H1 (cell line): ENCODE results near the gene CFAP54. TPM values are rescaled to one million over a fixed set of nuclear protein-coding genes. Genes with fewer than 3 reads are reported as not detected.

Source experiments
- CTCF ChIA-PET: fragments of 300-600 bp; sonication (Branson Sonifier 250); formaldehyde crosslinking; loops from one replicate; lab custom pipeline; 2021; ENCODE audit not compliant: partially characterized antibody; lab: Charles Lee
- POLR2A ChIA-PET: fragments of 300-600 bp; sonication (Branson Sonifier 250); formaldehyde crosslinking; loops from one replicate; lab custom pipeline; 2021; ENCODE audit warnings: inconsistent platforms; ENCODE audit not compliant: partially characterized antibody; lab: Charles Lee
- DNase-seq, 2 experiments: peaks; one replicate each; pipeline versions ENCODE4 v3.0.0 to v3.0.0-alpha.2; 2010 to 2022; ENCODE audit warnings: low spot score in 2 of 2, low read depth in 1 of 2, mixed read lengths in 1 of 2
- FAIRE-seq: peaks from 2 replicates; lab custom pipeline; 2011; peaks lifted over from hg19 to GRCh38; lab: Jason Lieb, UNC
- H2AFZ ChIP-seq: 2 replicates; pipeline ENCODE4 v1.8.1; 2012; ENCODE audit warnings: low read length, inconsistent platforms
- H2AK5ac ChIP-seq: 2 replicates; pipeline ENCODE4 v1.6.1; 2013; ENCODE audit warnings: low read depth, low read length
- H2BK120ac ChIP-seq: replicated peaks from 2 replicates; pipeline ENCODE3; 2013; ENCODE audit warnings: low read depth, low read length, inconsistent platforms
- H2BK12ac ChIP-seq: 2 replicates; pipeline ENCODE4 v1.6.1; 2013; ENCODE audit warnings: low read depth, low read length
- H2BK15ac ChIP-seq: 2 replicates; pipeline ENCODE4 v1.6.1; 2013; ENCODE audit warnings: low read length
- H2BK20ac ChIP-seq: 2 replicates; pipeline ENCODE4 v1.6.1; 2013; ENCODE audit warnings: low read length
- H2BK5ac ChIP-seq: 2 replicates; pipeline ENCODE4 v1.6.1; 2013; ENCODE audit warnings: low read depth, low read length
- H3K14ac ChIP-seq: 2 replicates; pipeline ENCODE4 v1.6.1; 2013; ENCODE audit warnings: inconsistent platforms; ENCODE audit not compliant: insufficient read length
- H3K18ac ChIP-seq: 2 replicates; pipeline ENCODE4 v1.6.1; 2013; ENCODE audit warnings: low read length; ENCODE audit errors: extremely low read depth
- H3K23ac ChIP-seq: 2 replicates; pipeline ENCODE4 v1.6.1; 2013; ENCODE audit warnings: inconsistent platforms; ENCODE audit not compliant: insufficient read length
- H3K23me2 ChIP-seq: 2 replicates; pipeline ENCODE4 v1.6.1; 2013; ENCODE audit warnings: low read depth, low read length
- H3K27ac ChIP-seq: 2 replicates; pipeline ENCODE4 v1.6.1; 2011; ENCODE audit warnings: low read depth, low read length, inconsistent platforms
- H3K27me3 ChIP-seq, 4 experiments: replicated peaks in 1 of 4; 1 replicate in 1 of 4; 2 replicates in 3 of 4; pipeline versions ENCODE4 v1.6.1 to v1.8.1; 2011 to 2013; ENCODE audit warnings: low read length in 3 of 4, mild to moderate bottlenecking in 3 of 4, inconsistent platforms in 2 of 4, mixed read lengths in 2 of 4, moderate library complexity in 1 of 4; ENCODE audit not compliant: control insufficient read depth in 3 of 4, insufficient read depth in 3 of 4; ENCODE audit errors: extremely low read depth in 1 of 4
- H3K36me3 ChIP-seq, 4 experiments: 2 replicates each; pipeline versions ENCODE4 v1.6.1 to v1.8.1; 2011 to 2013; ENCODE audit warnings: mild to moderate bottlenecking in 4 of 4, low read length in 3 of 4, moderate library complexity in 2 of 4, control low read depth in 1 of 4, inconsistent platforms in 1 of 4; ENCODE audit not compliant: insufficient read depth in 4 of 4, control insufficient read depth in 2 of 4
- H3K4ac ChIP-seq: replicated peaks from 2 replicates; pipeline ENCODE3; 2013; ENCODE audit warnings: low read length, low read depth, mixed read lengths, inconsistent platforms; ENCODE audit not compliant: insufficient read length
- H3K4me1 ChIP-seq, 4 experiments: replicated peaks in 1 of 4; 1 replicate in 1 of 4; 2 replicates in 3 of 4; pipeline versions ENCODE4 v1.6.1 to v1.8.1; 2011 to 2013; ENCODE audit warnings: low read length in 3 of 4, inconsistent platforms in 2 of 4, mixed read lengths in 1 of 4; ENCODE audit not compliant: insufficient read depth in 4 of 4, control insufficient read depth in 3 of 4
- H3K4me2 ChIP-seq, 2 experiments: 2 replicates each; pipeline versions ENCODE4 v1.6.1 to v1.8.1; 2011 to 2013; ENCODE audit warnings: low read depth in 2 of 2, low read length in 2 of 2, control low read depth in 1 of 2, inconsistent platforms in 1 of 2, mild to moderate bottlenecking in 1 of 2; ENCODE audit not compliant: insufficient read depth in 1 of 2
- H3K4me3 ChIP-seq, 4 experiments: fragments of 200-600, 300-600 bp in 1 of 4; sonication (generic), shearing (Covaris generic), sonication (Bioruptor Twin) in 1 of 4; 2 replicates each; pipeline versions ENCODE4 v1.5.1 to v1.8.1; 2011 to 2016; ENCODE audit warnings: low read length in 4 of 4, low read depth in 3 of 4, control low read depth in 2 of 4, inconsistent platforms in 2 of 4, mild to moderate bottlenecking in 2 of 4, mixed read lengths in 1 of 4, moderate library complexity in 1 of 4; ENCODE audit not compliant: insufficient read depth in 2 of 4; ENCODE audit errors: extremely low read depth in 1 of 4
- H3K56ac ChIP-seq: replicated peaks from 2 replicates; pipeline ENCODE3; 2013; ENCODE audit warnings: low read depth, mild to moderate bottlenecking, mixed read lengths, low read length, inconsistent platforms; ENCODE audit not compliant: insufficient read length
- H3K79me1 ChIP-seq: 2 replicates; pipeline ENCODE4 v1.6.1; 2013; ENCODE audit warnings: low read depth, low read length, control low read depth
- H3K79me2 ChIP-seq, 2 experiments: 2 replicates each; pipeline versions ENCODE4 v1.6.1 to v1.8.1; 2012 to 2013; ENCODE audit warnings: low read length in 2 of 2, mild to moderate bottlenecking in 2 of 2, inconsistent platforms in 1 of 2; ENCODE audit not compliant: insufficient read depth in 2 of 2, control insufficient read depth in 1 of 2
- H3K9ac ChIP-seq, 4 experiments: replicated peaks in 1 of 4; 1 replicate in 1 of 4; 2 replicates in 3 of 4; pipeline versions ENCODE4 v1.6.1 to v1.8.1; 2011 to 2013; ENCODE audit warnings: low read depth in 3 of 4, low read length in 3 of 4, control low read depth in 2 of 4, mild to moderate bottlenecking in 2 of 4, moderate library complexity in 2 of 4, inconsistent platforms in 1 of 4; ENCODE audit errors: extremely low read depth in 1 of 4
- H3K9me3 ChIP-seq, 2 experiments: 2 replicates each; pipeline versions ENCODE4 v1.6.1 to v1.8.1; 2012 to 2013; ENCODE audit warnings: mild to moderate bottlenecking in 2 of 2, moderate library complexity in 2 of 2, control low read depth in 1 of 2, inconsistent platforms in 1 of 2, low read depth in 1 of 2, low read length in 1 of 2, mixed read lengths in 1 of 2; ENCODE audit not compliant: insufficient read depth in 2 of 2
- H4K20me1 ChIP-seq, 2 experiments: replicated peaks in 1 of 2; 2 replicates each; pipeline versions ENCODE3 to v1.8.1; 2011 to 2013; ENCODE audit warnings: inconsistent platforms in 2 of 2, low read length in 2 of 2, mild to moderate bottlenecking in 1 of 2; ENCODE audit not compliant: insufficient read depth in 2 of 2, control insufficient read depth in 1 of 2
- H4K5ac ChIP-seq: 2 replicates; pipeline ENCODE4 v1.6.1; 2013; ENCODE audit warnings: low read length, low read depth, mixed read lengths, inconsistent platforms; ENCODE audit not compliant: insufficient read length
- H4K8ac ChIP-seq: 2 replicates; pipeline ENCODE4 v1.8.0; 2013; ENCODE audit warnings: mild to moderate bottlenecking, moderate library complexity, low read length, inconsistent platforms; ENCODE audit not compliant: insufficient read depth; ENCODE audit errors: extremely low read depth
- H4K91ac ChIP-seq: replicated peaks from 2 replicates; pipeline ENCODE3; 2013; ENCODE audit warnings: low read length, mixed read lengths, inconsistent platforms; ENCODE audit not compliant: insufficient read length
- CHD1 ChIP-seq: IDR thresholded peaks from 2 replicates; pipeline ENCODE4 v1.6.1; 2012; ENCODE audit warnings: low read depth, low read length, improper control_type of control experiment
- NRF1 ChIP-seq: IDR thresholded peaks from 2 replicates; pipeline ENCODE4 v1.6.1; 2011; ENCODE audit warnings: mild to moderate bottlenecking, low read depth, low read length, improper control_type of control experiment
- SP2 ChIP-seq: IDR thresholded peaks from 2 replicates; pipeline ENCODE4 v1.6.1; 2012; ENCODE audit warnings: mild to moderate bottlenecking, low read length, inconsistent platforms
- TEAD4 ChIP-seq: IDR thresholded peaks from 2 replicates; pipeline ENCODE4 v1.6.1; 2012; ENCODE audit warnings: low read depth, low read length, inconsistent platforms, mixed read lengths
- WGBS, 2 experiments: shearing (Covaris generic) in 1 of 2; methylation state at CpG; one replicate each; pipeline versions ENCODE4 v1.1.6 to v1.1.7; 2013 to 2015; ENCODE audit warnings: low lambda C conversion rate in 2 of 2, mixed read lengths in 2 of 2, inconsistent platforms in 1 of 2, low coverage in 1 of 2, missing lambda C conversion rate in 1 of 2; ENCODE audit not compliant: insufficient replicate concordance in 2 of 2, insufficient coverage in 1 of 2, insufficient read length in 1 of 2; ENCODE audit errors: extremely low coverage in 1 of 2, missing lambda C conversion rate in 1 of 2; 5-methylcytosine and 5-hydroxymethylcytosine counted together
- polyA plus RNA-seq, 7 experiments: library from polyadenylated mRNA; depleted of rRNA in 3 of 7; stranded (reverse) in 5 of 7; unstranded in 2 of 7; fragments of >200 nt in 5 of 7; fragments of 200-250 nt in 2 of 7; gene quantifications; 1 replicate in 5 of 7; 2 replicates in 1 of 7; 4 replicates in 1 of 7; pipeline versions ENCODE4 v1.2.1 to v1.2.3, GENCODE V29; 2011 to 2013; ENCODE audit warnings: missing spikeins in 2 of 7, mixed read lengths in 2 of 7
- total RNA-seq: library from RNA; stranded (reverse); fragmentation: NEBNext Ultra II Directional; extraction: Animal tissue kit (Norgen Biotek cat#: 25700); gene quantifications from 2 replicates; pipeline ENCODE4 v1.2.1, GENCODE V29; 2021

CFAP54 gene
- total and polyA plus RNA-seq, 2 of the 8 experiments (the other 6 are each of a cell fraction or from before 2014, with no cell fraction given): 0.17 to 0.33 TPM

GRCh38 chr12:96486751-96487613 lies 2.4 kb upstream of the CFAP54 start:
- POLR2A ChIA-PET: interaction anchor here (1.0 kb wide), 1 partner anchor 11 kb away, joined by 3 read pairs; no protein-coding TSS in a partner anchor
- Histone ChIP-seq H2BK5ac (no peak overlapping the region), H3K4me2 (no peak overlapping the region), H3K79me1 (no peaks in the 10 kb centered on the region), H3K79me2 (no peaks in the 10 kb centered on the region), H3K9me3 (no peaks in the 10 kb centered on the region), H4K5ac (no peak overlapping the region), H2BK120ac (no peak overlapping the region), H2AFZ (no peak overlapping the region), H4K20me1 (no peaks in the 10 kb centered on the region), H3K14ac (no peak overlapping the region), H2BK12ac (no peak overlapping the region), H3K9ac (no peak overlapping the region), H3K4ac (no peak overlapping the region), H3K4me3 (no peak overlapping the region), H3K23ac (no peak overlapping the region), H3K18ac (no peak overlapping the region), H2BK15ac (no peak overlapping the region), H3K27me3 (no peaks in the 10 kb centered on the region; a peak in 1 of 7 replicates), H2AK5ac (no peak overlapping the region), H2BK20ac (no peak overlapping the region), H3K36me3 (no peaks in the 10 kb centered on the region), H3K27ac (no peak overlapping the region), H3K4me1 (no peaks in the 10 kb centered on the region; a peak in 1 of 7 replicates), H4K91ac (no peak overlapping the region), H3K23me2 (0 out of 2 replicates have a peak, but pooled peaks cover 2% of the 10 kb centered on the region), H3K56ac (no peak overlapping the region), H4K8ac (no peak overlapping the region)
- WGBS, 2 experiments: 92% methylated on average over 12 of the region's 12 CpGs; no CpG with 5 or more reads in 1 of the 2 experiments
- FAIRE-seq (no peak), DNase-seq (no peak)
- CTCF ChIA-PET: interaction anchor here (0.6 to 2.1 kb wide), 6 partner anchors 9 to 440 kb away, joined by 3 to 5 read pairs (median 4); no protein-coding TSS in a partner anchor
- no peak for TF ChIP-seq SP2
- no peak for TF ChIP-seq NRF1
- TF ChIP-seq TEAD4: no peak
- no peak for TF ChIP-seq CHD1
